ENCODE measurements around the gene ST3GAL3. TPM values are rescaled to one million over a fixed set of nuclear protein-coding genes. Genes with fewer than 3 reads are reported as not detected.

ST3GAL3 gene
- total RNA-seq, 2 donors from 2014 or later = 7.1 to 10.7 TPM

- no peak for DNase-seq
- intact Hi-C loops (cut with DNase I, micrococcal nuclease) = no loop called here
- peak; percentile 70 for ATAC-seq
Measured at GRCh38 chr1:43858324-43858723, 151.0 kb downstream of the ST3GAL3 start.

GRCh38 chr1:43861337-43861736 is 154.0 kb downstream of the ST3GAL3 start:
- intact Hi-C loops (cut with DNase I, micrococcal nuclease) = no loop called here
- ATAC-seq (no peak), DNase-seq (no peak)

DNA sequence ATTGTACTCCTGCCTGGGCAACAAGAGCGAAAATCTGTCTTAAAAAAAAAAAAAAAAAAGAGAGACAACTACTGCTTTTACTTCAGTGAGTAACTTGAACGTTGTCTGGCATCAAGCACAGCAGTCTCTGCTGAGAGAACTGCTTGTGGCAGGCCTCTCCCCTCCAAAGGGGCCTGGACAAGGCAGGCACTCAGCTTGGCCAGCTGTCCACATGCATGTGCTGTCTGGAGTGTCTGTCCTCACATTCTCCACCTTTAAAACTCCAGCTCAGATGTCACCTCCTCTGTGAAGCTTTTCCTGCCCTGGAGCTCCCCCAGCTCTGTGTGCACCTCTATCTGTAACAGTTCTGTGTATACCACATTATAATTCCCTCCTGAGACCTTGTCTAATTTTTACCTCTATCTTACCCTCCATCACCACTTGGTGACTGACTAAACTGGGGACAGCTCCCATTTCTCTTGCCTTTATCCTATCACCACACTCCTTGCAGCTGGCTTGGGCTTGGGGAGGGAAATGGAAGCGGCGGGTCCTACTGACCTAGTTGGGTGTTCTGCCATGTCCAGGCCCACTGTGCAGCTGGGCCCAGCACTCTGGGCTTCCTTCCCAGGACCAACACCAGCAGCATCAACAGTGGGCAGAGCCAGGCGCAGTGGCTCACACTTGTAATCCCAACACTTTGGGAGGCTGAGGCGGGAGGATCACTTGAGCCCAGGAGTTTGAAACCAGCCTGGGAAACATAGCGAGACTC is 154.8 kb downstream of the ST3GAL3 start:
- intact Hi-C loops (cut with DNase I, micrococcal nuclease) = no loop called here
- DNase-seq = no peak
- no peak for ATAC-seq

DNA sequence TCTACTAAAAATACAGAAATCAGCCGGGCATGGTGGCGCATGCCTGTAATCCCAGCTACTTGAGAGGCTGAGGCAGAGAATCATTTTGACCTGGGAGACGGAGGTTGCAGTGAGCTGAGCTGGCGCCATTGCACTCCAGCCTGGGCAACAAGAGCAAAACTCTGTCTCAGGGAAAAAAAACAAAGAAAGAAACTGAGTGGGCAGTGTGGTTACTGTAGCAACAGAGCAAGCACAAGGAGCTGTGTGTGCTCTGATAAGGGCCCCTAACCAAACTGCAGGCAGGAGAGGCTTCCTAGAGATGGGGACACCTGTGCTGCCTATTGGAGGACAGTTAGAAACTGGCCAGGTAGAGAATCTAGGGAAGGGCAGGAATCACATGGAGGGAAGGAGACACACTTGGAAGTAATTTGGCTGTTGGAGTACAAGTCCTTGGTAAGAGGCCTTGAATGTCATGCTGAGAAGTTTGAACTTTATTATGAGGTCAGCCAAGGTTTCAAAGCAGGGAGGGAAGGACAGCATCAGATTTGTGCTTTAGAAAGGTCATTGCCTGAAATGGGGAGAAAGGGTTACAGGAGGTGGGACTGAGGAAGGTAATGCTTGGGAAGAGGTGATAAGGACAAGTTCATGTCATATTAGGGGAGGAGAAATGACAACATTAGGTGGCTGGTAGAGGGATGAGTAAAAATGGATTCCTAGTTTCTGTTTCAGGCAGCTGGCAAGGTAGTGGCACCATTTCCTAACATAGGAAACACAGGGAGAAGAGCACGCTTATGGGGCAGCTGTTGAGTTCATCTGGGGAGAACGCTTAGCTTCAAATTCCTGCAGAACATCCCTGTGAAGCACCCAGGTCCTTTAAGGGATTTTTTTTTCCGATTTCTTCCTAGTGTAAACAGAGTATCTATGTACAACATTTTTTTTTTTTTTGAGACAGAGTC is 157.0 kb downstream of the ST3GAL3 start:
- ATAC-seq = no peak
- DNase-seq = no peak
- intact Hi-C loops (cut with DNase I, micrococcal nuclease) = no loop called here

DNA sequence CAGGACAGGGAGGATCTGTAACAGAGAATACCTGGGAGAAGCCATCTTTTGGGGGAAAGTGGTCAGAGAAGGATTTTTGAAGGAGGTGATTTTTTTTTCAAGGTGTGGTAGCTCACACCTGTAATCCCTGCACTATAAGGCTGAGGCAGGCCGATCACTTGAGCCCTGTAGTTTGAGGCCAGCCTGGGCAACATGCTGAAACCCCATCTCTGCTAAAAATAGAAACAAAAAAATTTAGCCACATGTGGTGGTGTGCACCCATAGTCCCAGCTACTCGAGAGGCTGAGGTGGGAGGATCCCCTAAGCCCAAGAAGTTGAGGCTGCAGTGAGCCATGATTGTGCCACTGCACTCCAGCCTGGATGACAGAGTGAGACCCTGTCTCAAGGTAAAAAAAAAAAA is 158.9 kb downstream of the ST3GAL3 start:
- intact Hi-C loops (cut with DNase I, micrococcal nuclease) = no loop called here
- ATAC-seq (no peak), DNase-seq (no peak)

- intact Hi-C loops (cut with DNase I, micrococcal nuclease) = no loop called here
- peak; percentile 54 for ATAC-seq
- no peak for DNase-seq
Measured at GRCh38 chr1:43867976-43868740, 160.8 kb downstream of the ST3GAL3 start.

- intact Hi-C loops (cut with DNase I, micrococcal nuclease) = no loop called here
- no peak for DNase-seq
- ATAC-seq = no peak
Measured at GRCh38 chr1:43868741-43869067, 161.4 kb downstream of the ST3GAL3 start.

GRCh38 chr1:43870306-43870705 is 163.0 kb downstream of the ST3GAL3 start:
- ATAC-seq (no peak), DNase-seq (no peak)
- intact Hi-C loops (cut with DNase I, micrococcal nuclease) = no loop called here

GRCh38 chr1:43871181-43871910 is 164.0 kb downstream of the ST3GAL3 start:
- intact Hi-C loops (cut with DNase I, micrococcal nuclease) = no loop called here
- DNase-seq = no peak
- ATAC-seq = no peak

GRCh38 chr1:43872280-43872679 is 164.9 kb downstream of the ST3GAL3 start:
- intact Hi-C loops (cut with DNase I, micrococcal nuclease) = no loop called here
- no peak for DNase-seq
- ATAC-seq = peak; percentile 56

- no peak for DNase-seq
- intact Hi-C loops (cut with DNase I, micrococcal nuclease) = no loop called here
- no peak for ATAC-seq
Measured at GRCh38 chr1:43873851-43874250, 166.5 kb downstream of the ST3GAL3 start.

GRCh38 chr1:43874716-43875115 is 167.4 kb downstream of the ST3GAL3 start:
- DNase-seq = no peak
- intact Hi-C loops (cut with DNase I, micrococcal nuclease) = no loop called here
- peak; percentile 26 for ATAC-seq

DNA sequence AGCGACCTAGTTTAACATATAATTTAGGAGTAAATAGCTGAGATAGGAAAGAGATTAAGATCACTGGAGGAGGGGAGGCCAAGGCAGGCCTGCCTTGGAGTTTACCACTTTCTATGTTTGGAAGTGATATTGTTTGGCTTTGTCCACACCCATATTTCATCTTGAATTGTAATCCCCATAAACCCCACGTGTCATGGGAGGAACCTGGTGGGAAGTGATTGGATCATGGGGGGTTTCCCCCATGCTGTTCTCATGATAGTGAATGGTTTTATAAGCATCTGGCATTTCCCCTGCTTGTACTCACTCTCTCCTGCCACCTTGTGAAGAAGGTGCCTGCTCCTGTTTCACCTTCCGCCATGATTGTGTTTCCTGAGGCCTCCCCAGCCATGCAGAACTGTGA is 168.0 kb downstream of the ST3GAL3 start:
- intact Hi-C loops (cut with DNase I, micrococcal nuclease) = no loop called here
- DNase-seq (no peak), ATAC-seq (peak; percentile 63)

DNA sequence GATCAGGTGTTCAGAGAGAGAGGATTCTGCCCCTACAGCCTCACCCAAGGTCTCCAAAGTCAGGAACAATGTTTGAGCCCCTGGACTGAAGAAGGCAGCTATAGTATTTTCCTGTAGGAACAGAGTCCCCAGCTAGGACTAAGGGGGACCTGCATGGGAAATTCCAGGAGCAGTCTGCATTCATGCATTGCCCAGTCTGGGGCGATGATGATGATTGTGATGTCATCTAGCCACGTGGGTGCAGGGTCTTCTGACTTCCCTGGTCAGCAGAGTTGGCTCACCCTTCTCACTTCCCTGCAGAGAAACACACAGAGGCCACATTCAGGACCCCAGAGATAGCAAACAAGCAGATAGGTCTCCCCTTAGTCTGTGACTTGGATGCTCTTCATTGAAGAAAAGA is 169.8 kb downstream of the ST3GAL3 start:
- ATAC-seq (no peak), DNase-seq (no peak)
- intact Hi-C loops (cut with DNase I, micrococcal nuclease) = no loop called here

DNA sequence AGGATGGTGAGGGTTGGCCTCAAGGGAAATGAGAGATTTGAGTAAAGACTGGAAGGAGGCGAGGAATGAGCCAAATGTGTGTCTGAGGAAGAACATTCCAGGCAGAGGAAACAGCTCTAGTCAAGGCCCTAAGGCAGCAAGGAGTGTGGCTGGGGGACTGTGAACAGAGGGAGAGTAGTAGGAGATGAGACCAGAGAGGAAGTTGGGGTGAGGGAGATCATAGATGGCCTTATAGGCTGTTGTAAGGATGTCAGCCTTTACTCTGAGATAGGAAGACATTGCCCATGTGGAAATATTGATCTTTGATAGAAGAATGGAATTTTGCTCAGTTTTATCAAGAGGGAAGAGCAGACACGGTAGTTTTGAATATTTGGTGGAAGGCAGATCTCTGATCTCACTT is 171.1 kb downstream of the ST3GAL3 start:
- intact Hi-C loops (cut with DNase I, micrococcal nuclease) = no loop called here
- DNase-seq (no peak), ATAC-seq (no peak)

DNA sequence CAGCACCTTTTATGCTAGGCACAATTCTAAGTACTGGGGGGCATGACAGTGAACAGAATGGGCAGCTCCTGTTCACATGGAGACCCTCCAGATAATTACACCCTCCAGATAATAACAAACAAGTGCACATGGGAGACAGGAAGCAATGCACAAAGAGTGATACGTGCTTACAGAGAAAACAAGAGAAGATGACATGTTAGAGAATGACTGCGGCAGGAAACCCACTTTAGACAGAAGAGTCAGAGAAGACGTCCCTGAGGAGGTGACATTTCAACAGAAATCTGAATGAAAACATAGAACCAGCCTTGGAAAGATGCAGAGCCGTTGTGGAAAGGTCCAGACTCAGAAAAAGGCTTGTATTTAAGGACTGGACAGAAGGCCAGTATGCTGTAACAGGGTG is 171.5 kb downstream of the ST3GAL3 start:
- DNase-seq (no peak), ATAC-seq (no peak)
- intact Hi-C loops (cut with DNase I, micrococcal nuclease) = no loop called here

GRCh38 chr1:43879414-43879813 is 172.1 kb downstream of the ST3GAL3 start:
- intact Hi-C loops (cut with DNase I, micrococcal nuclease) = no loop called here
- no peak for ATAC-seq

DNA sequence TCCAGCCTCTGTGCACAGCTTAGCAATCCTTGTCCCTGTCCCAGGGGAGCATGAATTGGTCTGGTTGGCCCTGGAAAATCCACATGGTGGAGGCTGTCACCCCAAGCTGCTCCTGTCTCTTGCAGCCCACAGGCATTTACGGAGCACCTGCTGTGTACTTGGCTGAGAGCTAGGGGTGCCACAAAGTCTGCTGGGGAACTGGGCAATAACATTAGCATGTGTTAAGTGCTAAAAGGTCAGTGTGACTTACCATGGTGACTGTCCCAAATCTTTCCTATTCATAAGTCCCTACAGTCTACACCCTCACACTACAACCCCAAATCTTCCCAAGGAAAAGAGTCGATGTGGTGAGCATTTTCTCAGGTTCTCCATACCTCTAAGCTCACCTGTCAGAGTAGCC is 172.7 kb downstream of the ST3GAL3 start:
- intact Hi-C loops (cut with DNase I, micrococcal nuclease) = no loop called here
- no peak for ATAC-seq
- DNase-seq = no peak

More at GRCh38 chr1:43879414-43879813, 172.1 kb downstream of the ST3GAL3 start:
- no peak for DNase-seq

- DNase-seq (no peak), ATAC-seq (no peak)
- intact Hi-C loops (cut with DNase I, micrococcal nuclease) = no loop called here
Measured at GRCh38 chr1:43880604-43881003, 173.3 kb downstream of the ST3GAL3 start.
